A375 (cell line): ENCODE data around the gene BOD1L2. TPM values are rescaled to one million over a fixed set of nuclear protein-coding genes. Genes with fewer than 3 reads are reported as not detected.

Source experiments
- total RNA-seq: library from RNA; depleted of rRNA; stranded (reverse); fragments of >200 nt; shearing (Covaris generic); gene quantifications from 2 replicates; pipeline ENCODE4 v1.2.3, GENCODE V29; 2014; rRNA removed

Gene BOD1L2
- total RNA-seq = not detected in 2 replicates

DNA sequence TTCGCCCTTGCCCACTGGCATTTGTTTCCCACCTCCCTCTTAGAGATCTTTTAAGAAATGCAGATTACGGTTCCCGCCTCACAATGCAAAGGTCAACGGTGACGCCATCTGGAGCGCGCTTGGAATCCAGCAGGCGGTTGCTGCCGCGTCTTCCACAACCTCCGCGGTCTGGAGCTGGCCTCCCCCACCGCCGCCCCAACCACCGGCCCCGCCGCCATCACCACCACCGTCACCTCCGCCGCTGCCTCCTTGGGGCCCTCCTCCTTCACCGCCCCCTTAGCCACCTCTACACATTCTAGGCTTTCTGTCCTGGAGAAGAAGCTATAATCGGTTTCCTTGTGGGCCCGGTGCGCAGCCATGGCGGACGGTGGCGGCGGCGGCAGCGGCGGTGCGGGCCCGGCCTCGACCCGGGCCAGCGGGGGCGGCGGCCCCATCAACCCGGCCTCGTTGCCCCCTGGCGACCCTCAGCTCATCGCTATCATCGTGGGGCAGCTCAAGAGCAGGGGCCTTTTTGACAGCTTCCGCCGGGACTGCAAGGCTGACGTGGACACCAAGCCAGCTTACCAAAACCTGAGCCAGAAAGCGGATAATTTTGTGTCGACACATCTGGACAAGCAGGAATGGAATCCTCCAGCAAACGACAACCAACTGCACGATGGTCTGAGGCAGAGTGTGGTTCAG, at the start of gene BOD1L2:
Gene BOD1L2, plus strand, starts transcription at position 132 of the 681 bp plus-strand sequence. Its CDS starts 226 bp downstream, at position 358.

Other genes with a start within 250 kb of the BOD1L2 start
- gene ST8SIA3, start 205.5 kb downstream of the BOD1L2 start, total RNA-seq = not detected in 2 replicates